ENCODE measurements around the gene DYSF. TPM values are rescaled to one million over a fixed set of nuclear protein-coding genes. Genes with fewer than 3 reads are reported as not detected.

DYSF gene
- total RNA-seq, 4 donors from 2014 or later: 3.7 to 18.7 (median 10.6) TPM

DNA sequence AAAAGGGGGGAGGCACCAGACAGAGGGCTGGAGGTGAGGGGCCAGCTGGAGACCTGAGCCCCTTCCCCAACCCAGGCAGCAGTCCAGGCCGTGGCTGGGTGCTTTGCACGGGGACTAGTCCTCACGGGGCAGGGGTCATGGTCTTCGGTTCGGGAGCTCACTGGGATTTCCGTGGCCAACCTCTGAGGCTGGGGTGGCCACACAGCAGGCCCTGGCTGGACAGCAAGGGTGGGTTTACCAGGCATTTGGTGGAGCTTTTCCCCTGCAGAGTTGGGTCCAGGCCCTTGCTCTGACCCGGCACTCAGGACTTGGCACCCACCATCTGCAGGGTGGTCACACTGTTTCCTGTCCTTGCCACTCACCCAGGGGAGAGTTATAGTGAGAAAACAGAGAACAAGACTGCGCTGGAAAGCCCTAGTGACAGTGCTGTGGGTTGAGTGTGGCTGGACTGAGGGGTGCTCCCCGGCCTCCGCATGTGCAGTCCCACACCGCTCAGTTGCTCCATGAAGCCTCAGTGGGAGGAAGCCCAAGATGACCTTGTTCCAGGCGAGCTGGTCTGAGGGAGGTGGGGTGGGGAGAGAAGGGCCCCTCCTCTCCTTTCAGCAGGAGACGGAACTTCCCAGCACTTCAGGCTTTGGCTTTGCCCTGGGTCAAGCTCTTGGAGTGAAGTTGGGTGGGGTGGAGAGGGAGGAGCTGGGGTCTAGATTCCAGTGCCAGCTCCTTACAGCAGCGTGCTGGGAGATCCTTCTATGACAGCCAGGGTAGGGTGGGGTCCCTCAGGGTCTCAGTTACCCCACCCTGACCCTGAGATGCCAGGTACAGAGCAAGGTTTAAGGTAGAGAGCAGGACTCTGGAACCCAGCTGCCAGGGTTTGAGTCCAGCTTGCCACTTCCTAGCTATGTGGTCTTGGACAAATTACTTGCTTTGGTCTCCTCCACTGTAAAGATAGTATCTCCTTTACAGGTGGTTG is 219.8 kb downstream of the DYSF start:
- 78% methylated on average over 14 of the region's 14 CpGs; no CpG with 5 or more reads in 1 of the 2 donors for WGBS, 2 donors (ENCODE audit: low coverage in 1 of 2)
- H3K27me3 ChIP-seq: no peaks in the 10 kb centered on the region
- no peak overlapping the region for H3K27ac ChIP-seq
- in situ Hi-C loops (cut with MboI; ENCODE audit: low pct_ligation_motif_present in 1 of 4, low pct_unique_long_range_greater_than_20kb in 1 of 4, low sequenced_read_pairs in 3 of 4) (no loop called here), intact Hi-C loops (cut with DNase I; ENCODE audit: low total_unique reads) (no loop called here)
- no peak for DNase-seq
- no peaks in the 10 kb centered on the region for H3K36me3 ChIP-seq
- no peaks in the 10 kb centered on the region for H3K4me1 ChIP-seq
- no peak overlapping the region for H3K4me3 ChIP-seq
- TF ChIP-seq POLR2AphosphoS5 (IDR thresholded peaks at IDR 0.05) (no peak), EP300 (IDR thresholded peaks at IDR 0.05; ENCODE audit: low read depth) (no peak)
- H3K9me3 ChIP-seq: no peaks in the 10 kb centered on the region

DNA sequence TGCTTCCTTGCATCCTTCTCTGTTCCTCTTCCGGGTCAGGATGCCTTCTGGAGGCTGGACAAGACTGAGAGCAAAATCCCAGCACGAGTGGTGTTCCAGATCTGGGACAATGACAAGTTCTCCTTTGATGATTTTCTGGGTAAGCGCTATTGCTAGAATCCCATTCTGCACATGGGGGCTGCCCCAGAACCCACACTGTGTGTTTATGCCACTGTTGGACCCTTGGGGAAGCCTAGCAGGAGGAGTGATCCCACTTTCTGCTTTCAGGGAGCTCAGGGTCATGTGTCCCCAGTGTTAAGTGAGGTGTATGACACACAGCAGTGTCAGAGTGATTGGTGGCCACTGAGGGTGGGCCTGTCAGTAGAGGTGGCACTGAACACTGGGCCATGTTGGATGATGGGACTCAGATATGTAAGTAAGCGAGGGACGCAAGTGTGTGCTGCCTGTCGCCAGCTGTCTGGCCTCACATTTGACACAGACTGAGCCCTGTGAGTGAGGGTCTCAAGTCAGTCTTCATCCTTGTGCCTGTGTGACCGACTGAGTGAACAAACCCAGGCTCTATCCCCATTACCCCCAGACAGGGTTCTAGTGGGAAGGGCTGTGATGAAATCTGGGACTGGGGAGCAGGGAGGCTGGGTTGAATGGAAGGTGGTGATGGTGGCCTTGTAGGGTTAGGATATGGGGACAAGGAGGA is 220.9 kb downstream of the DYSF start:
- in situ Hi-C loops (cut with MboI; ENCODE audit: low pct_ligation_motif_present in 1 of 4, low pct_unique_long_range_greater_than_20kb in 1 of 4, low sequenced_read_pairs in 3 of 4): no loop called here
- no peak for DNase-seq
- H3K27me3 ChIP-seq: no peaks in the 10 kb centered on the region
- intact Hi-C loops (cut with DNase I; ENCODE audit: low total_unique reads): no loop called here
- H3K4me3 ChIP-seq: no peak overlapping the region
- no peaks in the 10 kb centered on the region for H3K4me1 ChIP-seq
- no peak overlapping the region for H3K27ac ChIP-seq
- 89% methylated on average over 7 of the region's 7 CpGs; no CpG with 5 or more reads in 1 of the 2 donors for WGBS, 2 donors (ENCODE audit: low coverage in 1 of 2)
- no peak for TF ChIP-seq POLR2A (IDR thresholded peaks at IDR 0.05)
- no peak for TF ChIP-seq POLR2AphosphoS5 (IDR thresholded peaks at IDR 0.05)
- TF ChIP-seq, protein P1, sequence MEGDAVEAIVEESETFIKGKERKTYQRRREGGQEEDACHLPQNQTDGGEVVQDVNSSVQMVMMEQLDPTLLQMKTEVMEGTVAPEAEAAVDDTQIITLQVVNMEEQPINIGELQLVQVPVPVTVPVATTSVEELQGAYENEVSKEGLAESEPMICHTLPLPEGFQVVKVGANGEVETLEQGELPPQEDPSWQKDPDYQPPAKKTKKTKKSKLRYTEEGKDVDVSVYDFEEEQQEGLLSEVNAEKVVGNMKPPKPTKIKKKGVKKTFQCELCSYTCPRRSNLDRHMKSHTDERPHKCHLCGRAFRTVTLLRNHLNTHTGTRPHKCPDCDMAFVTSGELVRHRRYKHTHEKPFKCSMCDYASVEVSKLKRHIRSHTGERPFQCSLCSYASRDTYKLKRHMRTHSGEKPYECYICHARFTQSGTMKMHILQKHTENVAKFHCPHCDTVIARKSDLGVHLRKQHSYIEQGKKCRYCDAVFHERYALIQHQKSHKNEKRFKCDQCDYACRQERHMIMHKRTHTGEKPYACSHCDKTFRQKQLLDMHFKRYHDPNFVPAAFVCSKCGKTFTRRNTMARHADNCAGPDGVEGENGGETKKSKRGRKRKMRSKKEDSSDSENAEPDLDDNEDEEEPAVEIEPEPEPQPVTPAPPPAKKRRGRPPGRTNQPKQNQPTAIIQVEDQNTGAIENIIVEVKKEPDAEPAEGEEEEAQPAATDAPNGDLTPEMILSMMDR (IDR thresholded peaks at IDR 0.05): no peak
- TF ChIP-seq EP300 (IDR thresholded peaks at IDR 0.05; ENCODE audit: low read depth): no peak
- no peaks in the 10 kb centered on the region for H3K9me3 ChIP-seq
- H3K36me3 ChIP-seq: no peaks in the 10 kb centered on the region

GRCh38 chr2:71675296-71675695 is 221.9 kb downstream of the DYSF start:
- 55 to 60% methylated on average over 1 to 9 of the region's 9 CpGs for WGBS, 2 donors (ENCODE audit: low coverage in 1 of 2)
- Histone ChIP-seq H3K27me3 (no peaks in the 10 kb centered on the region), H3K4me1 (no peaks in the 10 kb centered on the region), H3K9me3 (no peaks in the 10 kb centered on the region), H3K4me3 (no peak overlapping the region), H3K36me3 (no peaks in the 10 kb centered on the region), H3K27ac (no peak overlapping the region)
- in situ Hi-C loops (cut with MboI; ENCODE audit: low pct_ligation_motif_present in 1 of 4, low pct_unique_long_range_greater_than_20kb in 1 of 4, low sequenced_read_pairs in 3 of 4) (no loop called here), intact Hi-C loops (cut with DNase I; ENCODE audit: low total_unique reads) (no loop called here)
- TF ChIP-seq, protein P1 (IDR thresholded peaks at IDR 0.05): no peak
- no peak for TF ChIP-seq POLR2A (IDR thresholded peaks at IDR 0.05)
- TF ChIP-seq POLR2AphosphoS5 (IDR thresholded peaks at IDR 0.05): no peak
- no peak for TF ChIP-seq EP300 (IDR thresholded peaks at IDR 0.05; ENCODE audit: low read depth)
- peak; percentile 83 for DNase-seq

GRCh38 chr2:71678874-71679273 is 225.5 kb downstream of the DYSF start:
- 84 to 100% methylated on average over 2 to 6 of the region's 6 CpGs for WGBS, 2 donors (ENCODE audit: low coverage in 1 of 2)
- TF ChIP-seq, protein P1 (IDR thresholded peaks at IDR 0.05): no peak
- TF ChIP-seq POLR2A (IDR thresholded peaks at IDR 0.05): no peak
- TF ChIP-seq POLR2AphosphoS5 (IDR thresholded peaks at IDR 0.05): no peak
- no peak for TF ChIP-seq EP300 (IDR thresholded peaks at IDR 0.05; ENCODE audit: low read depth)
- H3K9me3 ChIP-seq: no peaks in the 10 kb centered on the region
- no peak overlapping the region for H3K27ac ChIP-seq
- no peaks in the 10 kb centered on the region for H3K36me3 ChIP-seq
- intact Hi-C loops (cut with DNase I; ENCODE audit: low total_unique reads) (no loop called here), in situ Hi-C loops (cut with MboI; ENCODE audit: low pct_ligation_motif_present in 1 of 4, low pct_unique_long_range_greater_than_20kb in 1 of 4, low sequenced_read_pairs in 3 of 4) (no loop called here)
- DNase-seq: no peak
- H3K4me1 ChIP-seq: no peaks in the 10 kb centered on the region
- no peak overlapping the region for H3K4me3 ChIP-seq
- no peaks in the 10 kb centered on the region for H3K27me3 ChIP-seq

All from transverse colon (tissue), 4 donors.